ENCODE results near the gene LSAMP.

Gene LSAMP

DNA sequence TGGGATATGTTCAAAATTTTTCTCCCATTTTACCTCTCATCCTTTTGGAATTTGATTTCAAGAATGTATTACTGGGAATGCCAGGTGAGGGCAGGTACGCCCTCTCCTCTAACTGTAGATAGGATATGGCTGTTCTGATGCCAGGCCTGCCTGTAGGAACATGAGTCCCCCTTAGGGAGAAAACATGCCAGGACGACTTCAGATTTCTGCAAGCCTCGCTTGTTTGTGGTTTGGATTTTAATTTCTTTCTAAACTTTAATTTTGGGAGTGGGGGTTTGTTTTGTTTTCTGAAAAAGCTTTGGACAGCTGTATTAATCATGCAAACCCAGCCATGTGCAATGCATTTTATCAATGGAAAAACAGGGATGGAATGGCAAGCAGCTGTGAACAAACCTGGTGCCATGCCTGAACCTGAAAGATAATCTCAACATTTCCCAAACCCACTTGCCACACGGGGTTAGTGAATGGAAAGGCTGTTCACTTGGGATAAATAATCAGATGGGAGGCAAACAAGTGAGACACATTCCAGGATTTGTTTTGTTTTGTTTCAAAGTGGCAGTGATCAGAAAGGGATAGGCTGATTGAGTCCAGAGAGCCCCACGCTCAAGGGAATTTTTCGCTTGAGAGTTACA lies 614.4 kb downstream of the LSAMP start:
- no peaks in the 10 kb centered on the region for H3K9me2 ChIP-seq (replicated peaks; ENCODE audit: insufficient read depth, low read length)
- H3F3A ChIP-seq (ENCODE audit: insufficient read depth) = no peaks in the 10 kb centered on the region
- H3K27ac ChIP-seq (ENCODE audit: low read depth, low read length) = no peak overlapping the region
- H3K9ac ChIP-seq (ENCODE audit: low read length) = no peak overlapping the region
- no peak overlapping the region for H2AFZ ChIP-seq (ENCODE audit: low read depth, low read length, severe bottlenecking)
- no peaks in the 10 kb centered on the region for H4K20me1 ChIP-seq (ENCODE audit: low read depth, low read length)
- H3K4me3 ChIP-seq (ENCODE audit: insufficient read depth, low read length, poor library complexity, severe bottlenecking) = no peak overlapping the region
- H3K9me3 ChIP-seq (ENCODE audit: insufficient read depth, low read length) = no peaks in the 10 kb centered on the region
- no peaks in the 10 kb centered on the region for H3K36me3 ChIP-seq (ENCODE audit: low read length)
- TF ChIP-seq, protein P1, sequence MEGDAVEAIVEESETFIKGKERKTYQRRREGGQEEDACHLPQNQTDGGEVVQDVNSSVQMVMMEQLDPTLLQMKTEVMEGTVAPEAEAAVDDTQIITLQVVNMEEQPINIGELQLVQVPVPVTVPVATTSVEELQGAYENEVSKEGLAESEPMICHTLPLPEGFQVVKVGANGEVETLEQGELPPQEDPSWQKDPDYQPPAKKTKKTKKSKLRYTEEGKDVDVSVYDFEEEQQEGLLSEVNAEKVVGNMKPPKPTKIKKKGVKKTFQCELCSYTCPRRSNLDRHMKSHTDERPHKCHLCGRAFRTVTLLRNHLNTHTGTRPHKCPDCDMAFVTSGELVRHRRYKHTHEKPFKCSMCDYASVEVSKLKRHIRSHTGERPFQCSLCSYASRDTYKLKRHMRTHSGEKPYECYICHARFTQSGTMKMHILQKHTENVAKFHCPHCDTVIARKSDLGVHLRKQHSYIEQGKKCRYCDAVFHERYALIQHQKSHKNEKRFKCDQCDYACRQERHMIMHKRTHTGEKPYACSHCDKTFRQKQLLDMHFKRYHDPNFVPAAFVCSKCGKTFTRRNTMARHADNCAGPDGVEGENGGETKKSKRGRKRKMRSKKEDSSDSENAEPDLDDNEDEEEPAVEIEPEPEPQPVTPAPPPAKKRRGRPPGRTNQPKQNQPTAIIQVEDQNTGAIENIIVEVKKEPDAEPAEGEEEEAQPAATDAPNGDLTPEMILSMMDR (IDR thresholded peaks at IDR 0.05; ENCODE audit: insufficient read depth, low read length, poor library complexity, severe bottlenecking) = no peak
- TF ChIP-seq EZH2phosphoT487 (conservative IDR thresholded peaks at IDR 0.05; ENCODE audit: low read length) = no peak
- no peaks in the 10 kb centered on the region for H3K79me2 ChIP-seq (ENCODE audit: insufficient read depth, low read length)
- H3K4me2 ChIP-seq (ENCODE audit: low read depth, low read length, poor library complexity, severe bottlenecking) = no peak overlapping the region
- no peaks in the 10 kb centered on the region for H3K27me3 ChIP-seq (ENCODE audit: low read length)

DNA sequence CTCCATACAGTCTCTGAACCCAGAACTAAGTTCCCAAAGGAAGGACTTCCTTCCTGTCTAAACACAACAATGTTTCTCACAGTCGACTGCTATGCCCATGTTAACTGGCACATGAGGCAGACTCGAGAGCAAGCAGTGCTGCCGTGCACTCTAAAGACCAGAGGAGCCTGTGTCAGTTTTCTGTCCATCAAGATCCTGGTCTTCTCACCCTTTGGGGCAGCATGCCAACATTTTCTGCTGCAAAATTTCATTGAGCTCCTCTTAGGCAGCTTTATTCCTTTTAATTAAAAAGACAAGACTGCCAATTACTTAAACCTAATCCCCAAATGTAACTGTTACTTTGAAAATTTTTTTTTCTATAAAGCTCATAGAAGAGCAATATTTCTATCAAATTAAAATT lies 616.9 kb downstream of the LSAMP start:
- no peaks in the 10 kb centered on the region for H3K9me3 ChIP-seq (ENCODE audit: insufficient read depth, low read length)
- H3K4me2 ChIP-seq (ENCODE audit: low read depth, low read length, poor library complexity, severe bottlenecking) = no peak overlapping the region
- H3K79me2 ChIP-seq (ENCODE audit: insufficient read depth, low read length) = no peaks in the 10 kb centered on the region
- no peaks in the 10 kb centered on the region for H3K9me2 ChIP-seq (replicated peaks; ENCODE audit: insufficient read depth, low read length)
- no peak overlapping the region for H2AFZ ChIP-seq (ENCODE audit: low read depth, low read length, severe bottlenecking)
- TF ChIP-seq, protein P1 (IDR thresholded peaks at IDR 0.05; ENCODE audit: insufficient read depth, low read length, poor library complexity, severe bottlenecking) = no peak
- no peak for TF ChIP-seq EZH2phosphoT487 (conservative IDR thresholded peaks at IDR 0.05; ENCODE audit: low read length)
- H3F3A ChIP-seq (ENCODE audit: insufficient read depth) = no peaks in the 10 kb centered on the region
- no peaks in the 10 kb centered on the region for H3K27me3 ChIP-seq (ENCODE audit: low read length)
- no peak overlapping the region for H3K27ac ChIP-seq (ENCODE audit: low read depth, low read length)
- H4K20me1 ChIP-seq (ENCODE audit: low read depth, low read length) = no peaks in the 10 kb centered on the region
- H3K9ac ChIP-seq (ENCODE audit: low read length) = no peak overlapping the region
- no peaks in the 10 kb centered on the region for H3K36me3 ChIP-seq (ENCODE audit: low read length)
- no peak overlapping the region for H3K4me3 ChIP-seq (ENCODE audit: insufficient read depth, low read length, poor library complexity, severe bottlenecking)

DNA sequence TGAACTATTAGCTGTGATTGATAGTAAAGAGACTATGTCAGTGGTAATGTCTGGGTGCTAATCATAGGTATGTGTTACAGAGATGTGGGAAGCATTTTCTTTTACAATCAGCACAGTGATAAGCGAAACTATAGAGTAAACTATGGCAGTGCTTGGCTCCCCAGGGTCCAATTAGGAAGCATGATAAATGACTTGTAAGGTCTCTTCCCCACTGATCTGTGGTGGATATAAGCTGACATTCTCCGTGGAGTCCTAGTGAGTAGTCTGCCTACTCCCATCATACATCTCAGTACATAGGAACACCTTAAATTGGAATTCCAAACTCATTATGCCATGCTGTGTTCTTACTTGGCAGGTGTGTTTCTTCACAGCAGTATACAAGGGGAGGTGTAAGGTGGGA lies 617.8 kb downstream of the LSAMP start:
- H3K79me2 ChIP-seq (ENCODE audit: insufficient read depth, low read length) = no peaks in the 10 kb centered on the region
- no peak overlapping the region for H2AFZ ChIP-seq (ENCODE audit: low read depth, low read length, severe bottlenecking)
- no peak overlapping the region for H3K4me3 ChIP-seq (ENCODE audit: insufficient read depth, low read length, poor library complexity, severe bottlenecking)
- no peaks in the 10 kb centered on the region for H3F3A ChIP-seq (ENCODE audit: insufficient read depth)
- H3K9me3 ChIP-seq (ENCODE audit: insufficient read depth, low read length) = no peaks in the 10 kb centered on the region
- H3K27me3 ChIP-seq (ENCODE audit: low read length) = no peaks in the 10 kb centered on the region
- no peaks in the 10 kb centered on the region for H3K9me2 ChIP-seq (replicated peaks; ENCODE audit: insufficient read depth, low read length)
- H3K27ac ChIP-seq (ENCODE audit: low read depth, low read length) = no peak overlapping the region
- H3K36me3 ChIP-seq (ENCODE audit: low read length) = no peaks in the 10 kb centered on the region
- TF ChIP-seq, protein P1 (IDR thresholded peaks at IDR 0.05; ENCODE audit: insufficient read depth, low read length, poor library complexity, severe bottlenecking) = no peak
- no peak for TF ChIP-seq EZH2phosphoT487 (conservative IDR thresholded peaks at IDR 0.05; ENCODE audit: low read length)
- no peak overlapping the region for H3K4me2 ChIP-seq (ENCODE audit: low read depth, low read length, poor library complexity, severe bottlenecking)
- H4K20me1 ChIP-seq (ENCODE audit: low read depth, low read length) = no peaks in the 10 kb centered on the region
- H3K9ac ChIP-seq (ENCODE audit: low read length) = no peak overlapping the region
